Measurements from ENCODE around the gene NFATC3. TPM values are rescaled to one million over a fixed set of nuclear protein-coding genes. Genes with fewer than 3 reads are reported as not detected.
A peak's percentile ranks its signal among the peaks of the same experiment; 100 is the strongest.

The NFATC3 gene
- polyA plus RNA-seq, 12 donors = 28.3 to 34.3 (median 30.7) TPM; not detected in 1

- peak; percentile 96 for DNase-seq
Measured at GRCh38 chr16:68244903-68245853, 160.0 kb downstream of the NFATC3 start, which contains the start of gene PLA2G15. Gene PLA2G15 (plus strand): TSS chr16:68245373. CDS start chr16:68245427, 54 bp downstream.

- DNase-seq = no peak
Measured at GRCh38 chr16:68246121-68246520, 161.0 kb downstream of the NFATC3 start.

- DNase-seq = no peak
Measured at GRCh38 chr16:68246666-68247065, 161.5 kb downstream of the NFATC3 start.

GRCh38 chr16:68247400-68247799, 162.2 kb downstream of the NFATC3 start:
- DNase-seq = no peak

- DNase-seq = no peak
Measured at GRCh38 chr16:68247932-68248331, 162.8 kb downstream of the NFATC3 start.

- no peak for DNase-seq
Measured at GRCh38 chr16:68249371-68249770, 164.2 kb downstream of the NFATC3 start.

- no peak for DNase-seq
Measured at GRCh38 chr16:68250951-68251350, 165.8 kb downstream of the NFATC3 start.

GRCh38 chr16:68251832-68252231, 166.7 kb downstream of the NFATC3 start:
- DNase-seq = no peak

GRCh38 chr16:68252383-68252782, 167.2 kb downstream of the NFATC3 start:
- no peak for DNase-seq

GRCh38 chr16:68253721-68254120, 168.6 kb downstream of the NFATC3 start:
- DNase-seq = no peak

- DNase-seq = no peak
Measured at GRCh38 chr16:68255712-68256111, 170.5 kb downstream of the NFATC3 start.

- no peak for DNase-seq
Measured at GRCh38 chr16:68257251-68257905, 172.2 kb downstream of the NFATC3 start.

GRCh38 chr16:68257906-68258800, 173.0 kb downstream of the NFATC3 start:
- no peak for DNase-seq

GRCh38 chr16:68259007-68259825, 174.0 kb downstream of the NFATC3 start:
- DNase-seq = no peak

- DNase-seq = no peak
Measured at GRCh38 chr16:68263559-68264127, 178.5 kb downstream of the NFATC3 start.

- peak; percentile 69 for DNase-seq
Measured at GRCh38 chr16:68264128-68265077, 179.2 kb downstream of the NFATC3 start, which contains the start of gene SLC7A6. Gene SLC7A6 (plus strand): TSS chr16:68264526. CDS start chr16:68274727, 10,201 bp downstream.

GRCh38 chr16:68265078-68265920, 180.1 kb downstream of the NFATC3 start:
- peak; percentile 25 for DNase-seq
